GM19455 (cell line): Measurements from ENCODE around the gene JAG1.

Experiments used
- ATAC-seq: cut with Tn5 transposase; IDR thresholded peaks from one replicate; pipeline ENCODE4 v1.9.1; 2021; ENCODE audit not compliant: unreplicated experiment

JAG1 gene

DNA sequence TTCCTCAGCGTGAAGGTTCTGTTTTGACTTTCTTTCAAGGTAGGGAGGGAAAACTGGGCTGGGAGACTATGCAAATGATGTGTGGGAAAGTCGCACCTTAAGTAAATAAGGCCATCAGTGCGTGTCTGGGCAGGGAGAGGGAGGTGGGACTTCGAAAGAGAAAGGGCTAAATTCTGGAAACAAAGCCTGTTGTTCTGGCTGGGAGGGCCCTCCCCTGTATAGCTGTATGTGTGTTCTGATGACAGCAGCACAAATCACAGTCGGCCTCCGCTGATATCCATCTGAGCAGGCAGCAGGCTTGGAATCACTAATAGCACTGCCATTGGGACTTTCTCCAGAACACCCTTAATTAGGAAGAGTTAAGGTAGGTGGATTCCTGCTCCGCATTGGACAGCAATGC lies 19.2 kb downstream of the JAG1 start:
- peak; percentile 54 for ATAC-seq

DNA sequence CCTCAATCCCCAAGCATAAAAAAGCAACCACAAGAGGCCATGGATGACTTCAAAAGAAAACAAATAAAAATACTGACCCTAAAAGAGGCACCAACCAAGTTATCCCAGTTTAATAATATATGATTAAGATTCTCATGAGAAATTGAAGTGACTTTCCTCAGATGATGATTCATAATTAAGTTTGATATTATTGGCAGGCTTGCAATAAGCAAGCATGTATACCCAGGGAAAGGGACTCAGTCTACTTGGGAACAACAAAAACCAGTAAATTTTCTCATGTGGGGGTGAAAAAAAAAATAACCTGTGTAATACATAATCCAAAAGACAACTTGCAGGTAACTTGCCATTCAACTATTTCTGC lies 19.6 kb downstream of the JAG1 start:
- ATAC-seq: no peak

DNA sequence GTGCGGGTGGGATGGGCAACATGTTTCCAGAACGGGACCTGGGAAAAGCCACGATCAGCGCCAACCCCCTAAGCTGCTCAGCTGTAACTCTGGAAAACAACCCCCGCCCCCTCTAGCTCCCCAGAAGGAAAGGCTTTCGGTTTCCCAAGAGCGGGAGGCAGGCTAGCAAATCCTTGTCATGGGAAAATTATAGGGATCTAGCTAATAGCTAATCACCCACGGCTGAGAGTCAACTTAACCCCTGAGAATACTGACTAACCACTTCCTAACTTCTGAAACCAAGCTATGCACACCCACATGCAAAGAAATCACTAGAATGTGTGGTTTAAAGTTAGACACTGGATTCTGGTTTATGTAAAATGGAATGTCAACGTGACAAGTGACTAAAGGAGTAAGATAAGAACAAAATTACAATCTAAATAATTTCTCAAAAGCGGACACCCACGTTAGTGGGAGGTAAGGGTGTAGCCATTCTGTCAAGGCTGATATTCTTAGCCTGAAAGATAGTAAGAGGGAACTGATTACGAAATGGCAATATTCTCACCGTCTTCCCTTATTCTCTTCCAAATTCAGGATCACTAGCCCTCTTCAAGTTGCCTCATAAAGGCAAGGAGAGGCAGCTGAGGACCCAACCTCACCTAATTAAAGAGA lies 20.1 kb downstream of the JAG1 start:
- ATAC-seq: no peak

DNA sequence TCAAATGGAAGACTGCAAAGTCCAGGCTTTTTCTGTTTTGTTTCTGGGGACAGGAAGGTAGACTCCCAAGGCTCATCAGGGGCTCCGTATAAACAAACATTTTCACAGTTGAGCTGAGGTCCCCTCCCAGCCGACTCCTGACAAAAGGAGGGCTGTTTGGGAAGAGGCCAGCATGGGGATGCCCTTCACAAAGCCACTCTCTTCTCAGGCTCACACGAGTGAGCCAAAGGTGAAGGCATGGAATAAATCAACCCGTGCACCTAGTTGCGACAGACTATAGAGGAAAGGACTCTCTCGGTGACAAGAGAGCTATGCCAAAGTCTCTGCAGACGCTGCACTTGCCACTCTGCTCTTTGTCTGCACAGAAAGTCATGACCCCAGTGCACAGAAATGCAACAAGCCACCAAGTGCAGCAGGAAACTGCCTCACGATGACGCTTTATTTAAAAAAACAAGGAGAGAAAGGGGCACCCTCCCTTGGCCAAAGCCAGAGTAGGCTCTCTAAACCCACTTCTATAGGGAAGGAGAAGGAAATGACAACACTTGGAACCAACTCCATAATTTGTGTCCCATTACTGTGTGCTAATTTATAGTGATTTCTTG lies 21.0 kb downstream of the JAG1 start:
- no peak for ATAC-seq

DNA sequence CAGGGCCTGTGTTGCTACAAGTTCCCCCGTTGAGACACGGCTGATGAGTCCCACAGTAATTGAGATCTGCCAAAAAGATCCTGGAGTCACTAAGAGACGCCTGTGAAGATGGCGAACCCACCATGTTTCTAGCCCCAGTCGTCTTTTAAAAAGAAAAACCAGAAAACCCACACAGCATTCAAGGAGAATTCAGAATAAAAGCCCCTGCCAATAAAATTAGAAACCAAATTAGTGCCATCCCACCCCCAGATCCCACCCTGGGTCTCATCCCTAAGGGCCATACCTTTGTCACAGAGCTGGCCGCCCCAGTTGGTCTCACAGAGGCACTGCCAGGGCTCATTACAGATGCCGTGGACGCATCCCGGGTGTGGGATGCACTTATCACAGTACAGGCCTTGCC lies 21.6 kb downstream of the JAG1 start:
- ATAC-seq: no peak

GRCh38 chr20:10651227-10651990 lies 22.4 kb downstream of the JAG1 start:
- no peak for ATAC-seq

- ATAC-seq: no peak
These were observed 24.0 kb downstream of the JAG1 start for GRCh38 chr20:10649797-10650160.

GRCh38 chr20:10649080-10649796 lies 24.6 kb downstream of the JAG1 start:
- no peak for ATAC-seq

DNA sequence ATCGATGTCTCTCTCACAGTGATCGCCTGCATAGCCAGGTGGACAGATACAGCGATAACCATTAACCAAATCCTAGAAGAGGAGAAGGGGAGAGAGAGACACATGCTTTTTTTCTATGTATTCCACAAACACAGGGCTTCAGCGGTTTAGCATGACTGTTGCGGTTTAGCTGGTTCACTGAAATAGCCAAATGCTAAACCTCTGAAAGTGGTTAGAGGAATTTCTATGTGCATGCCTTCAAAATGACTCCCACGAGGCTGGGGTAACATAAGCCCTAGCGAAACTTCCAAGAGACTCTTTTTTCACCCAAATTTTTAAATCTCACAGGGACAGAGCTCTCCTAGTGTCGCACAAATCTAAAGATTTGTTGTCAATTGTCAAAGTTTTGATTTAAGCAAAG lies 25.1 kb downstream of the JAG1 start:
- no peak for ATAC-seq

DNA sequence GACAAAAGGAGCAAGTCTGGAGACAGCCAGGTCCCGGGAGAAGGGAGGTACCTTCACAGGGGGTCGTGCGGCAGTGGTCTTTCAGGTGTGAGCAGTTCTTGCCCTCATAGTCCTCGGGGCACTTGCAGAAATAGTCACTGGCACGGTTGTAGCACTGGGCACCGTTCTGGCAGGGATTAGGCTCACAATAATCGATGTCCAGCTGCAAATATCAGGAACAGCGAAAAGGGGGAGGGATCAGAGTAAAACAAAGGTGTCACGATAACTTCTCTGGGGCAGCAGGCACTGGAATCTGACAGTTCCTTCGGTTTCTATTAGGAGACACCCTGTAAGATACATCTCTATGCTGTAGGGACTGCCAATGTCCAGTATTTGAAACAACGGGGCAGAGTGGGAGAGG lies 25.9 kb downstream of the JAG1 start:
- no peak for ATAC-seq

DNA sequence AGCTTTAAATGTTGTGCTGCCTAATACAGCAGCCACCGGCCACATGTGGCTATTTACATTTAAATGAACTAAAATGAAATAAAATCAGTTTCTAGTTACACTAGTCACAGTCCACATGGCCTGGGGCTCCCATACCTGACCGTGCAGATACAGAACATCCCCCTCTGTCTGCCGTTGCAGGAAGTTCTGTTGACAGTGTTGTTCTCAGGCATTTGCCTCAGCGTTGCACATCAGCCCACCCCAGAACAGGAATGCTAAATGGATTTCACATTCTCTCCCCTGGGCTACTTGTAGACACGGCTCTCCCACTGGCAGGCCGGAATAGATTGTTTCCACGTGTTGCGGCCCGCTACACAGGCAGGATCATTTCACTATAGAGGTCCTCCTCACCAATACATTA lies 26.3 kb downstream of the JAG1 start:
- ATAC-seq: no peak

GRCh38 chr20:10646886-10647420 lies 26.8 kb downstream of the JAG1 start:
- no peak for ATAC-seq

GRCh38 chr20:10646006-10646405 lies 27.8 kb downstream of the JAG1 start:
- ATAC-seq: no peak

GRCh38 chr20:10645205-10645570 lies 28.6 kb downstream of the JAG1 start:
- ATAC-seq: no peak

GRCh38 chr20:10644458-10645204 lies 29.2 kb downstream of the JAG1 start:
- ATAC-seq: no peak

GRCh38 chr20:10643560-10643873 lies 30.3 kb downstream of the JAG1 start:
- no peak for ATAC-seq

GRCh38 chr20:10642856-10643559 lies 30.8 kb downstream of the JAG1 start:
- ATAC-seq: no peak

DNA sequence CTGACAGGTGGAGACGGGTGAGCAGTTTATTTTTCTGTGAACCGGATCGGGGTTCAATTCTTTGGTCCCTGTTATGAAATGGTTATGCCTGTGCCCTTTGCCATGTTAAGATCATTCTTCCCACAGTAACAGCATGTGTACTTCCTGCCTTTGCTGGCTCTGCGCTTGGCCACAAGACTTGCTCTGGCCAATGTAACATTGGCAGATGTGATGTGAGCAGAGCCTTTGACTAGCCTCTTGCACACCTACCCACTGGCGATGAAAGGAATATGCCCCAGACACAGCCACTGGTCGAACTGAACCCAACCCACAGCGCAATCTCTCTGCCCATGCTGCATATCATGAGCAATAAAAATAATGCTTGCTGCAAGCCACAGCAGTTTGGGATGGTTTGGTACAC lies 31.9 kb downstream of the JAG1 start:
- ATAC-seq: no peak

DNA sequence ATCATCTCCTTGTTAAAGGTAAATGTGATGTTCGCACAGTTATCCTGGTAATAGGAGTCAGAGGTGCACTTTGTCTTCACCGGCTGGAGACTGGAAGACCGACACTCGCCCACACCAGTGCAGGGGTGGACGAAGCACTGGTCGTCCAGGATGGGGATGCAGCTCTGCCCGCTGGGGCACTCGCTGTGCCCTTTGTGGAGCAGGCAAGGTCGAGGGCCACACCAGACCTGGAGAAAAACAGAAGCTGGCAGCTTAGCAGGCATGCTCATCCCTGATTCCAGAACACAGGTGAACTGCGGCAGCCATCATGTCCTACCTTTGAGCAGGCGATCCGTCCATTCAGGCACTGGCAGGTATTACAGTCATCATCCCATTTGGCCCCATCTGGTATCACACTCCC lies 32.3 kb downstream of the JAG1 start:
- no peak for ATAC-seq

- ATAC-seq: no peak
These were observed 32.9 kb downstream of the JAG1 start for GRCh38 chr20:10640897-10641296.
